IPS DF 19.7 (cell line): ENCODE measurements around the gene UBE2QL1.

Source experiments
- DNase-seq: peaks from one replicate; pipeline ENCODE4 v3.0.0-alpha.2; 2013; ENCODE audit warnings: low read depth, low spot score

Gene UBE2QL1

DNA sequence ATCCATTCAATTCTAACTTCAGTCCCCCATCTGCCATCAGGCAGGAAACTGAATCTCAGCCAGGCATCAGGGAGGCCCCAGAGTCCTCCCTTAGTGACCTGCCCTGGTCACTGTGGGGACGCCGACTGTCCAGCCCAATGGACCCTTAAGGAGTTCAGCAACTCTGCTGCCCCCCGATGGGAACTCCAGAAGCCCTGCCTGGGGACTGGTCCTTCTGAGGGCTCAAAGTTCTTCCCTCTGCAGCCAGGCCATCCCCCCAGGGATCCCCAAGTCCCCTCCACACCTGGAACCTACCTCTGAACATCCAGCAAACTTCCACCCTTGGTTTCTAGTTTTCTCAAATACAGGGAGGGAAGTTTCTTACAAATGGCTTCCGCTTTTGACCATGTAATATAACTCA is 76.8 kb downstream of the UBE2QL1 start:
- DNase-seq = no peak

DNA sequence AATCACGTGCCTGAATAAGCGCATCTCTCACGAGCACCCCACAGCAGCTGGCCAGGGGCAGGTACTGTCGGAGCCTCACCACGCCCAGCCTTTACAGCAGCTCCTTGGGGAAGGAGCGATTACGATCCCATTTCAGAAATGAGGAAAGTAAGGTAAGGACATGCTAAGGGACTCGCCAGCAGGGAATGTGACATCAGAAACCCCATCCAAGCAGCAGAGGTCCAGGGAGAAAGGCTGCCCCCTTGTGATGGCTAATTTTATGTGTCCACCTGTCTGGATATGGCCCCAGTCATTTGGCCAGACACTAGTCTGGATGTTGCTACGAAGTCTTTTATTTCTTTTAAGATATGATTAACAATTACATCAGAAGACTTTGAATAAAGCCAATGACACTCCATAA is 77.3 kb downstream of the UBE2QL1 start:
- peak; percentile 28 for DNase-seq

DNA sequence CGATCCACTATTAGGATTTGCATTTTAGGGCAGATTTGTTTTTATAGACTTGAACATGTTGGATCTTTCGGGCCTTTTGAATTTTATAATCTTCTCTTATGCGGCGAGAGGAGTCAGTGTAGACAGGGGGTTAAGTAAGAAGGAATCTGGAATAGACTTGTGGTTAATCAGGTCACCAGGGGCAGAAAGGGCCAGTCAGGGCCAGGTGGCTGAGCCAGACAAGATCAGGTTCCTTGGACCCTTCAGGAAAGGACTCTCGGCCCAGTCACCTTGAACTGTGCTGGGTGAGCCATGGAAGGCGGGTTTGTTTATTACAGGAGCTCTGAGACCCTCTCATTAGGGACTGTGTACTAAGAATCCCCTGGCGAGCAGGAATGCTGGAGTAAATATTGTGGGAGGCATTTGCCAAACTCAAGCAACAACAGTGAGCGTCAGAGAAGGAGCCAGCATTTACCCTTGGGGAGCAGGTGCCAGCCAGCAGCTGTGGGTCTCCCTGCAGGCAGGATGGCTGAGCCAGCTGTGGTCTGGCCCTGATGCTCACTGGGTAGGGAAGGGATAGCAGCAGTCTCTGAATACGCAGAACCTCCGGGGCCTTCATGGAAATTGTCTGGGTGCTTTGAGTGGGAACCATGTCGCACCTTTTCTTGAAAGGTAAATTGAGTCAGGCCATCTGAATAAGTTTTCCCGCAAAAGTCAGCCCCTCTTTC is 79.2 kb downstream of the UBE2QL1 start:
- DNase-seq = no peak

DNA sequence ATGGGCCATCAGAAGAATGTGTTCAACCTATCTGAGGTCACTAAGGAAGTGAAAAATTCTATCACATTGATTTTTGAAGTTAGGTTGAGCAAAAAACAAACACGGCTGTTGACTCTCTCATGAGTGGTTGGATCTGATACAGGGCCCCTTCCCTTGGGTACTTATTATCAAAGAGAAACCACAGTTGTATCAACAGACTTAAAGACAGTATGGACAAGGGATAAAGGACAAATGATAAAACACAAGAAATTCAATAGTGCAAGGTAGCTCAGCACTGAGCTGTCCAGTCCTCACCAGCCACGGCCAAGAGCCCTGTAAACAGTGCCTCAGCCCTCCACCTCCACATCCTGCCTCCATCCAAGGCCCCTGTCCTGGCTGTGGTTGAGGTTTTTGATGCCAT is 86.9 kb downstream of the UBE2QL1 start:
- DNase-seq = no peak

DNA sequence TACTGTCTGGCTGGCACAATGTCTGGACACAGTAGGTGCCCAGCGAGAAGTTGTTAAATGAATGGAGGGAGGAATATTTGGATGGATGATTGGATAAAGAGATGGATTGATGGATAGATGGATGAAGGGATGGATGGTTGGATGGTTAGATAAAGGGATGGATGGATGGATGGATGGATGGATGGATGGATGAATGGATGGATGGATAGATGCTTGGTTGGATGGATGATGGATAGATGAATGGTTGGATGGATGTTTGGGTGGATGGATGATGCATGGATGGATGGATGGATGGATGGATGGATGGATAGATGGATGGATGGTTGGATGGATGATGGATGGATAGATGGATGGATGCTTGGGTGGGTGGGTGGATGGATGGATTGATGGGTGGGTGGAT is 90.4 kb downstream of the UBE2QL1 start:
- no peak for DNase-seq

DNA sequence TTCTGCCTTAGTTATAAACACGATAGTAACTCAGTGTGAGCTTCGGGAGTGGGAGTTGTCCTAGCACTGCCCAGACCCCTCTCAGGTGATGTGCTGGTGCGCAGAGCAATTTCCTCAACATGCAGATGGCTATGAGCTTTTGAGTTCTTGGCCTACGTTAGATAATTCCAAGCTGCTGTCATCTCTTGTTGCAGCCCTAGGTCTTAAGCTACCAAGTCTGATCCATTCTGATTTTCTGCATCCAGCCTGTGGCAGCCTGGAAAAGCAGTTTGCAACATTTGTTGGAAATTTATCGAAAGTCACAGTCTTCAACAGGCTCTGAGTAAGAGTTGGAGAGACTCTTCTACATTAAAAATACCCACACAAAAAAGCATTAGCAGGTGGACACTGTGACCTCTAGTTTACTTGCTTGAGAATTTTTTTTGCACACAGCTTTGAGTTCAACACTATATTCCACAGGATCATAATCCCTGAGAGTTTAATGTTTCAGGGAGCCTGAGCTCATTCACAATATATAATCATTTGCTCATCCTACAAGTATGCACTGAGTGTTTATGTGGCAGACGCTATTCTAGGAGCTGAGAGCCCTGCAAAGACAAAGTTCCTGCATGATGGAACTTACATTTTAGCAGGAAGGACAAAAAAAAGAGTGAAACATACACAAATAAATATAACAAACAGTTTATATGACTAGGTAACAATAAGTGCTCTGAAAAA is 91.6 kb downstream of the UBE2QL1 start:
- DNase-seq = no peak

DNA sequence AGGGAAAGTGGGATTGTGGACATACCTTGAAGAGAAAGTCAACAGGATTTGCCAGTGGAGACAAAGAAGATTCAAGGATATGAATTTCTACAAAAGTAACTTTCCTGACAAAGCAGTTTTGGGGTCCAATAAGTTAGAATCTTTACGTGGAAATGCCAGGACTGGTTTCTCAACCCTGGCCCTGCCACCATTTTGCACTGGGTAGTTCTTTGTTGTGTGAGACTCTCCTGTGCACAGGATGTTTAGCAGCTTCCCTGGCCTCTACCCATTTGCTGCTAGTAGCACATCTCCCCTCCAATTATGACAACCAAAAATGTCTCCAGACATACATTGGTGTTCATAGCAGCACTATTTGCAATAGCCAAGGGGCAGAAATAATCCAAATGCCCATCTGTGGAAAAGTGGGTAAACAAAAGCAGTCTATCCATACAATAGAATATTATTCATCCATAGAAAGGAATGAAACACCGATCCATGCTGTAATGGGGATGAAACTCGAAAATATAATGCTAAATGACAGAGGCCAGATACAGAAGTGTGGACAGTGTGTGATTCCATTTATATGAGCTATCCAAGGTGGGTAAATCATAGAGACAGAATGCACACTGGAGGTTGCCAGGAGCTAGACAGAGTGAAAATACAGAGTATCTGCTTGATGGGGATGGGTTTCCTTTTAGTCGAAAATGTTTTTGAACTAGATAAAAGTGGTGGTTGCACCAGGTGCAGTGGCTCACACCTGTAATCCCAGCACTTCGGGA is 92.8 kb downstream of the UBE2QL1 start:
- no peak for DNase-seq

DNA sequence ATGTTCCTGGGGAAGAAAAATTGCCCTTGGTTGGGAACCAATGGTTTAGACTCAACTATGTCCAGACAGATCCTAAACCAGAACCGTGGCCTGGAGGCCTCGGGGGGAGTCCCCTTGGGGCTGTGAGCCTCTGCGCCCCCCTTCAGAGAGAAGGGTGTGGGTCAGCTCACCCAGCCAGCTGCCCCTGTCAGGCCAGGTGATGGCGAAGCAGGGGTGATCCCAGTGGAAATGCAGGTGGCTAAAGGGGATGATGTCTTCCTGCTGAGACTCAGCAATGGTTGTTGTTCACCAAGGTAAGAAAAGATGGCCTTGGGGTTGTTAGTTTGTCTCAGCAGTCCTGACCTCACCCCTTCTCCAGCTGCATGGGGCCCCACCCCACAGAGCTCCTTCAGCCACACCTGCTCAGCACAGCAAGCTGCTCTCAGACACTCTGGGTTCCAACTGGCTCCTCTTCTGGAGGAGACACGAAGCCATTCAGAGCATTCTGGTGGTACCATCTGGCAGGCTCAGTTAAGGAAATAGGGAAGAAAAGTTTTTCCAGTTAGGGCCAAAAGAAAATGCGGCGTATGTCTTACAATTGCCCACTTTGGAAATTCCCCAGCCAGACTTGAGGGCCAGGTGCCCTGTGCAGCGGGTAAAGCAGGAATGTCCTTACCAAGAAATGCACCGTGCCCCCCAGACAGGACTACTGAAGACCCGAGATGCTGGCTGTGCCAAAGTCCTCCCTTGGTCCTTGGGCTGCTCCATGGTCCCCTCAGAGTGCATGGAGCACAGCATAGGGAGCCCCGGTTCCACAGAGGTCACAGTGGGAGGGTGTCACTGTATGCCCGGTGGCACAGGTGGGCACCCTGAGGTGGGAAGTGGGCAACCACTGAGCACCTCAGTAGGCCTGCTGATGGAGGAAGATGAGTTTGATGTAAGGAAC is 94.0 kb downstream of the UBE2QL1 start:
- DNase-seq = no peak

DNA sequence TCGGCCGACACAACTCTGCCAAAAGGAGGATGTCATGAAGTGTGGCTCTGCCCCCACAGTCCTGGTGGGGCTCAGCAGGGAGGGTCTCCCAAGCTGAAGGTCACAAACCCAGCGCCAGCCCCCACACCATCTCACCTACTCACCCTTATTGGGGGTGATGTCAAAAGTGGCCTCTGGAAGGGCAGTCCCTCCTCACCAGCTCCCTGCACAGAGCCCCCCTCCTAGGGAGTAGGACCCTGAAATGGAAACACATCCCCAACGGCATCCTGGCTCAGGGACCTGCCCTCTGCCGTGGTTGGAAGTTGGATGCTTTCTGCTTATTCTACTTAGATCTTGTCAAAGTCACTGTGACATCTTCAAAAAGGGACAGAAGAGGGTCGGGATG is 94.7 kb downstream of the UBE2QL1 start:
- no peak for DNase-seq

DNA sequence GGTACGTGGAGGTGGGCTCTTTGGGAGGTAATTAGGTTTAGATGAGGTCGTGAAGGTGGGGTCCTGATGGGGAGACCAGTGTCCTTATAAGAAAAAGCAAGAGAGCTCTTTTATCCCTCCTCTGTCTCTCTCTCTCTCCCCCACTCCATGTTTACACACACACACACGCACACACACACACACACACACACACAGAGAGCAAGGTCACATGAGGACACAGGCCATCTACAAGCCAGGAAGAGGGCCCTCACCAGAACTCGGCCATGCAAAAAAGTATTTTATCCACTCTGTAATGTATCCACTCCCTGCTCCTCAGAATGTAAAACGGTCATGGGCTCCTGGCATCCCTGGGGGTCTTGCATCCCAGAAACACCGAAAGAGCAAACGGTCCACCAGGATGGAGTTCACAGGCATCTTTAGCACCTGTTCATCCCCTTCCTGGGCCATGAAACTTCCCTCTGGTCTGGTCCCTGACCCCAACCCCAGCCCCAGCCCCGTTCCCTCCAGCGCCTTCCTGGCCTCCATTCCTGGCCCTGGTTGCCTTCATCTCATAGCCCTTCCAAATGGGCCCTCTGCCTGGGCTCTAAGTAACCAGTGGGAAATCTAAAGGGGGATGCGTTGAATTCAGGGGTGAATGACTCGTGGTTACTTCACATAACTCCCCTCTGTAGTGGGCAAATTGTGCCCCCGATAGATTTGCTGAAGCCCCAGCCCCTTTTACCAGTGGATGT is 95.3 kb downstream of the UBE2QL1 start:
- DNase-seq = no peak
